MCF 10A (cell line): Measurements from ENCODE around the gene NTM. TPM values are rescaled to one million over a fixed set of nuclear protein-coding genes. Genes with fewer than 3 reads are reported as not detected.

ENCODE experiments used
- BruUV-seq: library from RNA; stranded (reverse); fragments of 400-500 nt; replicated peaks from 2 replicates; lab custom pipeline; 2021; lab: Mats Ljungman, UMichigan
- CTCF ChIA-PET: fragments of 300-600 bp; sonication (Branson Sonifier 250); formaldehyde crosslinking; extraction: SDS; loops from one replicate; lab custom pipeline; 2021; ENCODE audit warnings: antibody characterized with exemption, inconsistent platforms; lab: Yijun Ruan, JAX
- POLR2A ChIA-PET: fragments of 300-600, 350-650 bp; sonication (Branson Sonifier 250); formaldehyde crosslinking; extraction: SDS; loops from one replicate; lab custom pipeline; 2020; ENCODE audit warnings: antibody characterized with exemption, inconsistent platforms; lab: Yijun Ruan, JAX
- DNase-seq: peaks from one replicate; pipeline ENCODE4 v3.0.0-alpha.2; 2018; ENCODE audit not compliant: unreplicated experiment
- H3K27ac Mint-ChIP-seq: one replicate; pipeline ENCODE4 v1.8.0; 2022; ENCODE audit warnings: mild to moderate bottlenecking, low read depth, mixed read lengths; ENCODE audit not compliant: unreplicated experiment
- H3K27me3 Mint-ChIP-seq: one replicate; pipeline ENCODE4 v1.8.0; 2022; ENCODE audit warnings: mixed read lengths; ENCODE audit not compliant: insufficient read depth, unreplicated experiment
- H3K36me3 Mint-ChIP-seq: one replicate; pipeline ENCODE4 v1.8.0; 2022; ENCODE audit warnings: mild to moderate bottlenecking, moderate library complexity, mixed read lengths; ENCODE audit not compliant: insufficient read depth, unreplicated experiment
- H3K4me1 Mint-ChIP-seq: one replicate; pipeline ENCODE4 v1.8.0; 2022; ENCODE audit warnings: mixed read lengths; ENCODE audit not compliant: insufficient read depth, unreplicated experiment
- H3K4me3 Mint-ChIP-seq: one replicate; pipeline ENCODE4 v1.8.0; 2022; ENCODE audit warnings: mild to moderate bottlenecking, moderate library complexity, mixed read lengths; ENCODE audit not compliant: unreplicated experiment
- H3K9me3 Mint-ChIP-seq: one replicate; pipeline ENCODE4 v1.8.0; 2022; ENCODE audit warnings: mixed read lengths; ENCODE audit not compliant: unreplicated experiment
- intact Hi-C: fragments of 100-400 bp; cut with micrococcal nuclease; formaldehyde crosslinking; loops from 2 replicates; pipeline ENCODE4 v1.14.1; 2022
- total RNA-seq: library from RNA; stranded (reverse); gene quantifications from 2 replicates; pipeline ENCODE4 v1.2.3, GENCODE V29; 2022
- TF ChIP-seq, protein P1 (sequence below): fragments of 200-600 bp; IDR thresholded peaks from one replicate; pipeline ENCODE4 v1.8.0; 2022; ENCODE audit warnings: antibody characterized with exemption, mild to moderate bottlenecking; ENCODE audit not compliant: unreplicated experiment

NTM gene
- total RNA-seq, 1 experiment from 2014 or later, result not detected

DNA sequence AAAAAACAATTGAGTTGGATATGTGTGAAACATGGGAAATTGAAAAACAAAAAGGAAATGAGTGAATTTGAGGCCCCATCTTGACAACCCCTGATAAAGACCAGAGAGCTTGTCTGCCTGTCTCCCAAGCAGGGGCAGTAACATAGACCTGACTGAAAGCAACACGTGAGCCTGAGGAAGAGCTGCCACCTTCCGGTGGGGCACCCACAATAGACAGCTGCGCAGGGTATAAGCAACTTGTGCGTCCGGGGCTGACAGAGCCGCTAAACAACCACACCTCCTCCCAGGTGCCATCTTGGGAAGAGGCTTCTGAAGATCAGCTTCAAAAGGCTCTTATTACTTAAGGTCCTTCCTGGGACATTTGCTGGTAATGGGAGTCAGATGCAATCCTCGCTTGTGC, 166.8 kb downstream of the NTM start:
- CTCF ChIA-PET, result no interaction called here
- Mint-ChIP-seq H3K4me1 (no peaks in the 10 kb centered on the region), H3K36me3 (no peaks in the 10 kb centered on the region), H3K27me3 (no peaks in the 10 kb centered on the region), H3K4me3 (no peak overlapping the region), H3K9me3 (peaks cover 56% of the 10 kb centered on the region), H3K27ac (no peak overlapping the region)
- POLR2A ChIA-PET, result no interaction called here
- no TSS peak for BruUV-seq
- intact Hi-C loops, result no loop called here
- TF ChIP-seq, protein P1, sequence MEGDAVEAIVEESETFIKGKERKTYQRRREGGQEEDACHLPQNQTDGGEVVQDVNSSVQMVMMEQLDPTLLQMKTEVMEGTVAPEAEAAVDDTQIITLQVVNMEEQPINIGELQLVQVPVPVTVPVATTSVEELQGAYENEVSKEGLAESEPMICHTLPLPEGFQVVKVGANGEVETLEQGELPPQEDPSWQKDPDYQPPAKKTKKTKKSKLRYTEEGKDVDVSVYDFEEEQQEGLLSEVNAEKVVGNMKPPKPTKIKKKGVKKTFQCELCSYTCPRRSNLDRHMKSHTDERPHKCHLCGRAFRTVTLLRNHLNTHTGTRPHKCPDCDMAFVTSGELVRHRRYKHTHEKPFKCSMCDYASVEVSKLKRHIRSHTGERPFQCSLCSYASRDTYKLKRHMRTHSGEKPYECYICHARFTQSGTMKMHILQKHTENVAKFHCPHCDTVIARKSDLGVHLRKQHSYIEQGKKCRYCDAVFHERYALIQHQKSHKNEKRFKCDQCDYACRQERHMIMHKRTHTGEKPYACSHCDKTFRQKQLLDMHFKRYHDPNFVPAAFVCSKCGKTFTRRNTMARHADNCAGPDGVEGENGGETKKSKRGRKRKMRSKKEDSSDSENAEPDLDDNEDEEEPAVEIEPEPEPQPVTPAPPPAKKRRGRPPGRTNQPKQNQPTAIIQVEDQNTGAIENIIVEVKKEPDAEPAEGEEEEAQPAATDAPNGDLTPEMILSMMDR, result no peak
- no peak for DNase-seq

DNA sequence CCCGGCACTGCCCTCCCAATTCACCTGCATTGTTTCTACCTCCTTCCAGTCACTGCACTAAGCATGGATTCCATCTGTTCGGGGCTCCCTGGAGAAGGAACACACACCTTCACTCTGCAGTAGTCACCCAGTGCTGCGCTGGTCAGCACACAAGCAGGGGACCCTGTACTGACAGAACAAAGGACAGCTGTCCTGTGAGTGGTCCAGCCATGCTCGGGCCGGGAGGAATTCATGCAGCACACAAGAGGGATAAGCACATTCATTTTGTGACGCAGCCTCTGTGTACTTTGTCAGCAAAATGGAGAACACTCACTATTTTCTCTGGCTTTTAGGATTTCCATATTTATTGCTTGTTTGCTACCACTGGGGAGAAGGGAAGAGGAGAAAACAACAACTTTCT, 167.3 kb downstream of the NTM start:
- CTCF ChIA-PET, result no interaction called here
- Mint-ChIP-seq H3K4me1 (no peaks in the 10 kb centered on the region), H3K27ac (no peak overlapping the region), H3K27me3 (no peaks in the 10 kb centered on the region), H3K36me3 (no peaks in the 10 kb centered on the region), H3K9me3 (peaks cover 53% of the 10 kb centered on the region), H3K4me3 (no peak overlapping the region)
- intact Hi-C loops, result no loop called here
- DNase-seq, result no peak
- POLR2A ChIA-PET, result no interaction called here
- no TSS peak for BruUV-seq
- TF ChIP-seq, protein P1, result no peak

DNA sequence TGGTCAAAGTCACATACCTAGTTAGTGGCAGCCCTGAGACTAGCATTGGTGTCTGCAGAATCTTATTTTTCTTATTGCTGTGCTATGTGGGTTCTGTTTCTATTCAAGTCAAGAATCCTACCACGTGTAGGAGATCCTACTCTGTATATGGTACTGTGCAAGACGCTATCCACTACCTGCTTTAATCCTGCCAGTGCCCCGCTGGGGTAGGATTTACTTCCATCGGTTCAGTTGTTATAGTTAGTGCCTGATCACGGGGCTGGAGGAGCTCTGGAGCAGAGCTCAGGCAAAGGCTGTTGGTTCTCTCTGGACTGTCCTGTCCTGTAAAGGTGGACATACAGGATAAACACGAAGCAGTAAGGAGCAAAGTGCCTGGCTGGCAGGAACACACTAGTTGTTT, 167.9 kb downstream of the NTM start:
- no peak overlapping the region for H3K4me3 Mint-ChIP-seq
- no peak overlapping the region for H3K27ac Mint-ChIP-seq
- no peaks in the 10 kb centered on the region for H3K27me3 Mint-ChIP-seq
- CTCF ChIA-PET, result interaction anchor here (0.7 kb wide), 1 partner anchor 463 kb away, joined by 3 read pairs; no protein-coding TSS in a partner anchor
- peaks cover 52% of the 10 kb centered on the region for H3K9me3 Mint-ChIP-seq
- no peaks in the 10 kb centered on the region for H3K4me1 Mint-ChIP-seq
- TF ChIP-seq, protein P1, result no peak
- POLR2A ChIA-PET, result no interaction called here
- BruUV-seq, result no TSS peak
- intact Hi-C loops, result no loop called here
- no peaks in the 10 kb centered on the region for H3K36me3 Mint-ChIP-seq
- no peak for DNase-seq

DNA sequence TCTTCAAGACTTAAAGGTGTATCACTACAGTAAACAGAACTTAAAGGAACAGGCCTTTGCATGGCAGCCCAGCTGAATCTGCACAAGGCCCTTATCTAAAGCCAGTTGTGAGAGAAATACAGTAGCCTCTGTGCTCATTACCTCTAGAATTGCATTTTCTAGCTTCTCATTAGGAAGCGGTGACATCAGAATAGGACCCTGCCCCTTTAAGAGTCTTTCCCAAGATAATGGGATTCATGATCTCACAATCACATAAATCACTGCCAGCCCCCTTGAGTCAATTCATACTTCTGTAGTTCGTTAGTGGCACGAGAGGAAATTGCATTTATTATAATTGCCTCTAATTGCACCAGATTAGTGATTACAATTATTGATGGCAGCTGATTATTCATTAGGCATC, 170.3 kb downstream of the NTM start:
- BruUV-seq, result no TSS peak
- POLR2A ChIA-PET, result no interaction called here

More for the DNA sequence above, 170.3 kb downstream of the NTM start:
- H3K4me3 Mint-ChIP-seq, result no peak overlapping the region
- H3K4me1 Mint-ChIP-seq, result no peaks in the 10 kb centered on the region
- peaks cover 62% of the 10 kb centered on the region for H3K9me3 Mint-ChIP-seq
- H3K27ac Mint-ChIP-seq, result no peak overlapping the region
- intact Hi-C loops, result no loop called here
- TF ChIP-seq, protein P1, result no peak
- no peaks in the 10 kb centered on the region for H3K27me3 Mint-ChIP-seq
- no peak for DNase-seq
- CTCF ChIA-PET, result no interaction called here
- H3K36me3 Mint-ChIP-seq, result no peaks in the 10 kb centered on the region
